B cell (primary cell): ENCODE results near the gene FOXN3.

ENCODE experiments used
- CTCF ChIP-seq: fragments of 200-600 bp; IDR thresholded peaks from one replicate; pipeline ENCODE4 v1.8.0; 2022; ENCODE audit warnings: antibody characterized with exemption, mild to moderate bottlenecking
- EZH2 ChIP-seq: IDR thresholded peaks from 2 replicates; pipeline ENCODE4 v1.6.1; 2012; ENCODE audit warnings: borderline replicate concordance, low read depth, mild to moderate bottlenecking, moderate library complexity, low read length; ENCODE audit not compliant: insufficient read depth, poor library complexity, severe bottlenecking

DNA sequence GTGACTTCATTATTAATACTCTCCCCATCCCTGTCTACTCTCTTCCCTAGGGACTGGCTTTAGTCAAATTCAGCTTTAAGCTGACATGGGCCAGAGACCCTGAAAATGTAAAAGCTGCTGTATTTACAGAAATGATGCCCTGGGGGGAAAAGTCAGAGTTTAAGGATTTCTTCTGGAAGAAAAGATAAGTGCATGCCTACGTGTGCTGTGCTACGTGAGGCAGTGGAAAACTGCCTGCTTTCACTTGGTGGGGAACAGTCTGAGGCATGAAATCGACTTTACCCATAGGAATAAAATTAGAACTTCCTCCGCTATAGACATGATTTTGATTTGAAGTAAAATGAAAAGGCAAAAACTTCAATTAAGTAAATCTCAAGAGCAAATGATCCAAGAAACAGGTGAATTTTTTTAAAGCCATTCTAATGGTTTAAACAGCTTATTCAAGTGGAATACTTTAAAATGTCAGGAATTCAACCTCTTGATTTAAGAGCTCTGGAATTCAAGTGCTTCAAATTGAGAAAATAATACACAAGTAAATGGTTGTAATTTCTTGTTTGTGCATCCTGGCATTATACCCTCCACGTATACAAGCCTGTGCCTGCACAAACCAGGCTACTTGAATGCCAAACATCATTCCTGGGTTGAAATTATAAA, 168.5 kb downstream of the FOXN3 start:
- no peak for TF ChIP-seq CTCF
- no peak for TF ChIP-seq EZH2
